Stimulated activated CD8-positive, alpha-beta memory T cell treated with anti-CD3 and anti-CD28 coated beads, Interleukin-12 subunit alpha, Interleukin-12 subunit beta, amount 100 ng/mL, for 24 hours (primary cell): ENCODE measurements around the gene DIP2A.
"Not testable (repeated sequence)": the region's sequence is repeated elsewhere in the genome, so short reads cannot be mapped to it uniquely, and the experiment has no call there.

Source experiments
- DNase-seq: peaks from one replicate; pipeline ENCODE4 v3.0.0-alpha.2; 2020; ENCODE audit errors: extremely low read depth

Gene DIP2A

DNA sequence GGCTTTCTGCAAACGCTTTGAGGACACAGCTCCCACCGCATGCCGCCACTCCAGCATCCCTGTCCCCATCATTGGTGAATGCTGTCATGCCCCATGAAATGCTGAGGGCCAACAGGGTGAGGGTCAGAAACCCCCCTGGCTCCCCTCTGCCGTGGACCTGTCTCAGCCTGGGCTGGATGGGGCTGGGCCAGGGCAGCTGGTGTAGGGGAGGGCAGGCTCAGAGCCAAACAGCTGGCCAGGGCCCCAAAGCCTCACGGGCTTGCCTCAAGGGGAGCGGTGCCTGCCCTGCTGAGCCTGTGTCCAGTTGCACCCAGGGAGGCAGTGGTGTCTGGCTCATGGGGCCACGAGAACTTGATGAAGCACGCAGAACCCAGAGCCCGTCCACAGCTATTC is 96.5 kb downstream of the DIP2A start:
- DNase-seq = no peak

DNA sequence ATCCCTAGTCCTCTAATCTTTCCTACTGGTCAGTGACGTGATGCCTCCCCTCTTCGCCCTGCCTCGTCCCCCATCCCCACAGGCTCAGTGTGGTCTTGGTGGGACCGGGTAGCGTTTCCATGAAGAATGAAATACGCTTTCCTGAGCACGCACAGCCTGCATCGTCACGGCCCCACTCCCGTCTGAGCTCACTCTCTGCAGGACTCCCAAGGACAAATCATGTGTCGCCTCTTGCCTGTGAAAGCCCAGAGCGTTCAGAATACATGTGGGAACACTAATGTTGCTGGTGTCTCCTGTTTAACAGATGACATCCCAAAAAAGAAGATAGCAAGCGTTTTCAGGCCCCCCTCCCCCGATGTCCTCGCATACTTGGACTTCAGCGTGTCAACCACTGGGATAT is 97.0 kb downstream of the DIP2A start:
- DNase-seq = no peak

DNA sequence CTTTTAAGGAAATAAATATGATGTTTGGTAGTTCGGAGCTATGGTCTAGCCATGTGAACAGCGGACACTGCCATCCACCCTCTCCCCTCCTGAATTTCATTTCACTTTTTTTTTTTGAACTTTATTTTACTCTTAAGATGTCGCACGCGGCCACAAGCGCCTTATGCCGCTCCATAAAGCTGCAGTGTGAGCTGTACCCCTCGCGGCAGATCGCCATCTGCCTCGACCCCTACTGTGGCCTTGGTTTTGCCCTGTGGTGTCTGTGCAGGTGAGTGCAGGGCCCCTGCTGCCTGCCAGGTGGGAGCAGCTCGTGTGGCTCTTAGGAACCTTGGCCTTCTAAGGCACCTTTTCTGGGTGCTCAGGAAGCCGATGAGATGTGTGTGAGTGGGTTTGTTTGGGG is 98.1 kb downstream of the DIP2A start:
- DNase-seq = no peak

- no peak for DNase-seq
These were observed 98.8 kb downstream of the DIP2A start for GRCh38 chr21:46557469-46557868.

DNA sequence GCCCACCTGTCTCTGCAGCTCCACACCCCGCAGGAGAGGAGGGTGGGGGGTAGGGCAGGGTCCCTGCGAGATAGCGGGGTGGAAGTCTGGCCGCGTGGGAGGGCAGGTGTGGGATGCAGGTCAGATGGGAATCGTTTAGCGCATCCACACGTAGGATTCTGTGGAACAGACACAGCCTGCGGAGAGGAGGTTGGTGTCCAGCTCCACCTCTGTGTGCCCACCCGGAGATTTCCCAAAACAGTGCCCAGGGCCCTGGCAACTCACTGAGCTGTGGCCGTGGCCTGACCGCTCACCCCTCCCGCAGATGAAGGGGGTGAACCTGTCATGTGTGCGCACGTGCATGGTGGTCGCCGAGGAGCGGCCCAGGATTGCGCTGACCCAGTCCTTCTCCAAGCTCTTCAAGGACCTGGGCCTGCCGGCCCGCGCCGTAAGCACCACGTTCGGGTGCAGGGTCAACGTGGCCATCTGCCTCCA is 99.3 kb downstream of the DIP2A start:
- no peak for DNase-seq

DNA sequence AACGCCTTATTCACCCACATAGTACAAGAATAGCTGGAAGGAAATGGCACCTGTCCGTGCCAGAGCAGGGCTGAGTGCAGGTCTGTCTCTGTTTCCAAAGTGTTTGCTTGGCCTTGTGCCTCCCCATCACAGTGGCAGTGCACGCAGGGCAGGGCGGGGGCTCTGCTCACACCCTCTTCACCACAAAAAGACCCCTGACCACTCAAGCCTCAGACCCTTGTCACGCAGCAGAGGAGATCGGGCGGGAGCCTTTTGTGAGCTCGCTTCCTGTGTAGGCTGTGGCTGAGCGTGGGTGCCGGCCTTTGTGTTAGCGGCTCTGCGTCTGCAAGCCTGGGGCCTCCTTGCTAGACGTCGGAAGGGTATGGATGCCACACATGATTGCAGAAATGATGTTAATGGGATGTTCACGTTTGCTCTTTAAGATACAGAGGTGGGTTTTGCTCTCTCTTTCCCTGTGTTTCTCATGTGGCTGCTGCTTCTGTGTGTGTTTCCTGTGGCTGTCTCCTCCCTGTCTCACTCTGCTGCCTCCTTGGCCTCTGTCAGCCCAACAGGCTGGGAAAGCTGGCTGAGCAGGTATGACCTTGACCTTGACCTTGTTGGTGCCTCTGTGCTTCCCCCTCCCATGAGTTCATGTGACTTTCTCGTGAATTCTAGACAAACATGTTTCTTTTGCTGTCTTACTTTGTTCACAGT is 100.7 kb downstream of the DIP2A start:
- peak; percentile 35 for DNase-seq

DNA sequence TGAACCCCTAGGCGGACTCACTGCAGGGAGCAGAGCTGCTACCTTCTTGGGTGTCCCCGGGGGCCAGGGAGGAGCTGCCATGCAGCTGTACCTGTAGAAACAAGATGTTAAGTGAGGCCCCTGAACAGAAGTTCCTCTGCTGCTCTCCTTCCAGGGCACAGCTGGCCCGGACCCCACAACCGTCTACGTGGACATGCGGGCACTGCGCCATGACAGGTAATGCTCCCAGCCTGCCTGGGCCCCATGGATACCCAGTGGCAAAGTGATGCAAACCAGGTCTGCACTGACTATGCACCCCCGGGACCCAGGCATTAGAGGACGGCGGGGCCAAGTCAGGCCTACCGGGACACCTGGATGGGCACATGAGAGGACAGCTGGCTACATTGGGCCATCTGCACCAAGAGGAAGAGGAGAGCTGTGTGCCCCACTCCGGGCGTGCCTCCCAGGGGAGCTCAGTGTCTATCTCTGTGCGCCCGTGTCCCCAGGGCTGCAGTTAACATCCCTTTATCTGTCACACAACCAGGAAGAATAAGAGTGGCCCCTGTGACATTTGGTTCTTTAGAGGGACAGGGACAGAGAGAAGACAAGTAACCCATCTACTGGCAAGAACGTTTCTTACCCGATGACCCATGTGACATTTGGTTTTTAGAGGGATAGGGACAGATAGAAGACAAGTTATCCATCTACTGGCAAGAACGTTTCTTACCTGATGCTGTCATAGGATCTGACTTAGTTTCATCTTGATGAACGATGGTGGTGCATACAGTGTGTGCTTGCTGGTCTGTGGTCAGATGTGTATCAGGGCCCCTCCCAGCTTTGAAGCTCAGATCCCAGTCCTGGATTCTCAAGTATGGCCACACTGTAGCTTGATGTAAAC is 102.1 kb downstream of the DIP2A start:
- DNase-seq = no peak

DNA sequence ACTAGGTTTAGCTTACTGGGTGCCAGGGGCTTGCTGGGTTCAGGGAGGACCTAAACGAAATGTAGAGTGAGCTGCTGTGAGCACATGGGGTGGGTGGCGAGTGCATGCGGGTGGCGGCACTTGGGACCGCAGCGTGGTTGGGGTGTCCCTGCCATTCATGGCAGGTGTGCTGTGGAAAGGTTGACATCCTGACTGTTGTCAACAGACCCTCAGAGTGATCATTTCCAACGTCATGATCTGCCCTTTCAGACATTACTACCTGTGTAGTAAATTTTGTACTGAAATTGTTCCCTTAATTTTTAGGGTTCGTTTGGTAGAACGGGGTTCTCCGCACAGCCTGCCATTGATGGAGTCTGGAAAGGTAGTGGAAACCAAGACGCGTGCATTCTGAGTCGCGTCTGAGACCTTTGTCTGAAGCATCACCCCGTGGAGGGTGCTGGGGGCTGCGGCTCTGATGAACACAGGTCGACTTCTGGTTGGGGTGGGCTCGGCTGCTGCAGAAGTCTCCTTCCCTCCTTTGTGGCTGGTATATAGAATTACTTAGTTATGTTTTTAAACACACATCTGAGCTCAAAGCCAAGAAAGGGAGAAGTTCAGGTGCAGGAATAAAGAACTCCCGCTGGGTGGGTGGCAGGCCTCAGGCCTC is 102.9 kb downstream of the DIP2A start:
- DNase-seq = no peak

GRCh38 chr21:46562472-46562871 is 103.8 kb downstream of the DIP2A start:
- DNase-seq = no peak

DNA sequence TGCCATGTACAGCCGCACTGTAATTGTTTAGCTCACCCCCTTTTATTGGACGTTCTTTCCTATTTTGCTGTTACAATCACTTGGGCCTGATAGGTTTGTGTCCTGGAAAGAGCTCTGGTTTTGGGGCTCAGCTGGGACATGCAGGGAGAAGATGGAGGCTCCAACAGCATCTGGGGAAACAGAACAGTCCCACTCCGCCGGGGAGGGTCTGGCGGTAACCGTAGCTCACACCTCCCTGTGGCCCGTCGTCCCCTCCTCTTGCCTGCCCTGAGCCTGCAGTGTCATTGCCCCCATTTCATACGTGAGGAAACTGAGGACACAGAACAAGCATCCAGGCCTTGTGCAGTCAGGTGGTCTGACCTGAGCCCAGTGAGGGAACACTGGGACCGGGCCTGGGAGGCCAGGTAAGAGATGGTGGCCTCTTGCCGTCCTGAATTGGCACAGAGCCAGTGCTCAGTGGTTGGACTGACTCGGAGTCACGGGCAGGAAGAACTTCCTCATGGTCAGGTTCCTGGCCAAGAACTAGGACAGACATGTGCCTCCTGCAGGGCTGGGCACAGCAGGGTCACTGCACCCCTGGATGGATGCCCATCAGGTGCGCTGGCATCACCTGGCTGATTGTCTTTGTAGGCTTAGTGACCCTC is 104.4 kb downstream of the DIP2A start:
- DNase-seq = no peak

DNA sequence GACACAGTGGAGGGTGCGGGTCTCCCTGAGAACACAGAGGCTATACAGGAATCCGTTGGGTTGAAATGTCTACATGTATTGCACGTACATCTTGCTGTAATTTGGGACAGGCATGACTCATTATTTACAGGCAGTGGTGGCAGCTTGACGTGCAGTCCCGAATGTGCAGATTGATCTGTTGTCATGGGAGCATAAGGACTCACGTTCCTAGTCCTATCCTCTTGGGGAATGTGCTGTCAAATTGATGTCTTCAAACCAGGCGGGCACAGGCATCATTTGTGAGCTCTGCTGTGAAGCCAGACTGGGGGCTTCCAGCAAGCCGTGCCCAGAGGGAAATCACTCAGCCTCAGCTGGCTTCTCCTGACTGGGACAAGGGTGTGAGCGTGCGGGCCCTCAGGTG is 105.7 kb downstream of the DIP2A start:
- no peak for DNase-seq

GRCh38 chr21:46567348-46567747 is 108.7 kb downstream of the DIP2A start:
- DNase-seq = no peak

GRCh38 chr21:46568562-46568961 is 109.9 kb downstream of the DIP2A start:
- no peak for DNase-seq

GRCh38 chr21:46569081-46569480 is 110.4 kb downstream of the DIP2A start:
- no peak for DNase-seq

DNA sequence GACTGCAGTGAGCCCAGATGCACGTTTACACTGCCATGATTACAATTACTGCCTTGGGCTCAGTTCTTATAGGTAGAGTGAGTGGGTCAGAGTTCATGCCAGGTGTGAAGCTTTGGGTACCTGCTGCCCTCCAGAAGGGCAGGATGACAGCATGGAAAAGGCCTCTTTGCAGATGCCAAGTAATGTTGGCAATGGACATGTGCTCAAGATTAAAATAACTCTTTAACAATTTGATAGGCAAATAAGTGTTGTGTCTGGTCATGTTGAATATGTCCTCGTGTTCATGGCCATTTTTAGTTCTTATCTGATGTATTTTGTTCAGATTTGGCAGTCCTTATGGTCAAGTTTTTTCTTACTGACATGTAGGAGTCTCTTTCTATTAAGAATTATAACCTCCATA is 111.4 kb downstream of the DIP2A start:
- no peak for DNase-seq

- no peak for DNase-seq
These were observed 111.9 kb downstream of the DIP2A start for GRCh38 chr21:46570631-46571030.

- DNase-seq = no peak
These were observed 114.2 kb downstream of the DIP2A start for GRCh38 chr21:46572850-46573249.

DNA sequence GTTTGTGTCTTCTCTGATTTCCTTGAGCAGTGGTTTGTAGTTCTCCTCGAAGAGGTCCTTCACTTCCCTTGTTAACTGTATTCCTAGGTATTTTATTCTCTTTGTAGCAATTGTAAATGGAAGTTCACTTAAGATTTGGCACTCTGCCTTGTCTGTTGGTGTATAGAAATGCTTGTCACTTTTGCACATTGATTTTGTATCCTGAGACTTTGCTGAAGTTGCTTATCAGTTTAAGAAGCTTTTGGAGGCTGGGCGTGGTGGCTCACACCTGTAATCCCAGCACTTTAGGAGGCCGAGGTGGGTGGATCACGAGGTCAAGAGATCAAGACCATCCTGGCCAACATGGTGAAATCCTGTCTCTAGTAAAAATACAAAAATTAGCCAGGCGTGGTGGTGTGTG is 119.1 kb downstream of the DIP2A start:
- not testable (repeated sequence) for DNase-seq

GRCh38 chr21:46579394-46579793 is 120.7 kb downstream of the DIP2A start:
- DNase-seq = not testable (repeated sequence)

GRCh38 chr21:46581780-46582307 is 123.2 kb downstream of the DIP2A start:
- no peak for DNase-seq

DNA sequence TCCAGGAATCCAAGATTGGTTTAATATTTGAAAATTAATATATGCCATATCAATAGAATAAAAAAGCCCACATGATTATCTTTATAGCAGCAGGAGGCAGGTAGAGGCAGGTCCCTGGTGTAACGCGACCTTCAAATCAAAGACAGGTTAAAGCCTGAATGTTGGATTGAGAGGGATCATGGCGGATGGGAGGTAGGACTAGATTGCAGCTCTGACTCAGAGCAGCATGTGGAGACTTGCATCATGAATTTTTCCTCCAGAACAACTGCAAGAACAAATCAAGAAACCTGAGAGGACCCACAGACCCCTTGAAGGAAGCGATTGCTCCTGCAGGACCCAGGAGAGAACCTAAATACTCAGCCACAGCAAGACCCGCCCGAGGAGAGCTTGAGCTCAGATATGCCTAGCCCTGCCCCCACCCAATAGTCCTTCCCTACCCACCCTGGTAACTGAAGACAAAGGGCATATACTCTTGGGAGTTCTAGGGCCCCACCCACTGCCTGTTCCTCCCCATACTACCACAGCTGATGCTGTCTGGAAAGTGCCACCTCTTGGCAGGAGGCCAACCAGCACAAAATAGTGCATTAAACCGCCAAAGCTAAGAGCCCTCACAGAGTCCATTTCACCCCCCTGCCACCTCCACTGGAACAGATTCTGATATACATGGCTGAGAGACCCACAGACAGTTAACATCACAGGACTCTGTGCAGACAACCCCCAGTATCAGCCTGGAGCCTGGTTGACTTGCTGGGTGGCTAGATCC is 126.7 kb downstream of the DIP2A start:
- no peak for DNase-seq
